DMS79 (cell line): ENCODE data around the gene HIVEP3.

Experiments
- DNase-seq: peaks from one replicate; lab custom pipeline; 2025; lab: John Stamatoyannopoulos, UW

The HIVEP3 gene

GRCh38 chr1:41682845-41683625 lies 235.7 kb downstream of the HIVEP3 start:
- DNase-seq, result no peak

DNA sequence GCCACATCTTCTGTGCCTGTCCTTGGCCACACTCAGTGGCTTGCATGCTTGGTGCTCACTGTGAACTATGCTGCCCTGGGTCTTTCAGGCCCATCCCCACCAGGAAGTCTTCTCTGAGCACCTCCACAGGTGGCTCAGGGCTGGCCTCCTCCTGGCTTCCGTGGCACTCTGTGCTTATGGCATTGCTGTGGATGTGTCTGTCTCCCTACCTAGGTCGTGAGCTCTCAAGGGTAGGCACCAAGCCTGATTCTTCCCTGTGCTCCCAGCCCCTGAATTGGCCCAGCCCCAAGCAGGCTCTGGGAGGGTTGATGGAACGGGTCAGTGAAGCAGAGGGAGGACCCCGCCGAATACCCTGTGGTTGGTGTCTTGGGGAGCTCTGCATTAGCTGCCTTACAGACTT lies 236.6 kb downstream of the HIVEP3 start:
- no peak for DNase-seq

DNA sequence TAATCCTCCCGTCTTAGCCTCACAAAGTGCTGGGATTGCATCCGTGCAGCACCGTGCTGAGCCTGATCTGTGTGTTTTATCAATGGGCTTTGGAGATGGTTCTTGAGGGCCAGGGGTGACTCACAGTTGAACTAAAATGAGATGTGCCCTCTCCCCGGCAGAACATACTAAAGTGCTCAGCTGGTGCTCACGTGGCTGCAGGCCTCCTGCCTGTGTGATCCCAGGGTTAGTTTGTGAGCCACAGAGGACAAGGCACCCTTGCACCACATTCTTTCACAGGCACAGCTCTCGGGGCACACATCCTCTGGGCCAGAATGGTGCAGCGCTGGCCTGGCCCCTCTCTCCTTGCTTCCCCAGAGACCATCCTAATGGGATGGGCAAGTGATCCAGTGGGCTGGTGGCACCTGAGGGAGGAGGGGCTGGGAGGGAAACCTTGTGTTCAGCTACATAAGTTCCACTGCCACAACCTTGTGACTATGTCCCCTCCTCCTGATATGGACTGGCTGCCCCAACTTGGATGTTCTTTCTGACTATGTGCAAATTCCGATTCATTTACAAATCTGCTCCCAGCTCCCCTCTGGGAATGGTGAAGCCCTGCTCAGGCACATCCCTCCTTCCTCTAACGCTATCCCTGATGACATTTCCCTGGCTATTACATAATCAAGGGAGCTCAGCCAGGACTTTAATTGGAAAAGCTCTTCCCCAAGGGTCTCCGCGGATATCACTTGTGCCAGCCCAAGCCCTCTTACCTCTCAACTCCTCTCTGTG lies 237.2 kb downstream of the HIVEP3 start:
- no peak for DNase-seq

- DNase-seq, result no peak
Observed at GRCh38 chr1:41679994-41680393, 238.7 kb downstream of the HIVEP3 start.

GRCh38 chr1:41679531-41679930 lies 239.2 kb downstream of the HIVEP3 start:
- DNase-seq, result no peak

DNA sequence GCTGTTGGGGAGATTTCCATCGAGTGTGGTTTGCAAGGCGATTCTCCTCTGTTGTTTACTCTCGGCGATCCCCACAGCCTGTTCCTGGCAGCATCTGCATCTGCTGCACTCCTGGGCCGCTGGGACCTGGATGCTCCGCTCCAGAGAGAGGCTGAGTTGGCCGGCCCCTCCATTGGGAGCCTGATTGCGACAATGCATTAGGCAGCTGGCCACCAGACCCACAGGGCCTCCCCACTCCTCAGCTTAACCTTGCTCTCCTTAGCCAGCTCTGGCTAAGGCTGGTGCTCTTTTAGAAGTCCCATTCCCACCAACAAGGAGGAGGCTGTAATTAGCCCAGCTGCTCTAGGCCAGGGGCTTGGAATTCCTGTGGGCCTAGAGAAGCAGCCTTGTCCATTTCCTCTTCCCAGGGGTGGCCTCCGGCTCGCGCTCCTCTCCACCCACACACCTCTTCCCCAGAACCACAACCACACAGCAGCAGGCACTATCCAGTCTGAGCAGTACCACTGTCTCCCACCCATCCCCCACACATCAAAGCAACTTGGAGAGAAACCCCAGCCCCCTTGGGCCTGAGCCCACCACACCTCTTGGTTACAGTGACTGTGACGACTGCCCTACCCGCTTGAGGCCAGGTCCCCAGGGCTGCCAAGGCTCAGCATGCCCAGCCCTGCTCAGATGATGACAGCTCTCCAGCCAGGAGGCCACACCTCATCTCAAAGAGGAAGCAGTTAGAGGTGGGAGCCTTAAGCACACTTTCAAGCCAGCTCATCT lies 240.4 kb downstream of the HIVEP3 start:
- DNase-seq, result peak; percentile 61

DNA sequence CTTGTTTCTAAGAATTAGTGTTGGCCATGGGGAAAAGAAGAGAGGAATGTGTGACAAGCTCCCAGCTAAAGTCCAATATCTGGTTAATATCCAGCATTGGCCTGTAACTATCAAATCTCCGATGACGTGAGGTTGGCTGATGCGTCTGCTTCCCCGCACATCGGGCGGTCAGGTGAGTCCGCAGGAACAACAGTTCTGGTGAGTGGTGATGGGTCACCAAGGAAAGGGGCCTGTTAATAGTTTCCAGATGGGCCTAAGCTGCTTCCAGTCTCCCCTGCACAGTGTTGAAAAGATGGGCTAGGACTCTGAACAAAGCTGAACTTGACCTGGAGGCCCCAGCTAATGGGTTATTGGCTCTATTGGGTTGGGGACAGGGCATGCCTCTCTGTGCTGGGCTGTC lies 241.1 kb downstream of the HIVEP3 start:
- DNase-seq, result no peak

DNA sequence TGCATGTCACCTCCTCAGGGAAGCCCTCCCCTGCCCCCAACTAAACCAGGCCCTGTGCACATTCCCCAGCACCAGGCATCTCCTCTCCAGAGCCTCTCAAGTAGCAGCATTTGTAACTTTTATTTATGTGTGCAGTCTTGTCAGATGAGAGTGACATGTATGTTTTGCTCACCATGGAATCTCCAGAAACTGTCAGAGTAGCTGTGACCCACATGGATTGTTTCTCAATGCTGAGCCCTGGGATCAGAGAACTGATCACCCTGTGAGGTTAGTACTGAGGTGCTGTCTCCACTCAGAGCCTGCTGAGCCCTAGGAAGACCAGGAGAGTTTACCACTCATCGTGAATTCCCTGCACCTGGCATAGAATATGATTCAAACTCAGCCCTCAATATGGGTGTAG lies 243.3 kb downstream of the HIVEP3 start:
- no peak for DNase-seq

DNA sequence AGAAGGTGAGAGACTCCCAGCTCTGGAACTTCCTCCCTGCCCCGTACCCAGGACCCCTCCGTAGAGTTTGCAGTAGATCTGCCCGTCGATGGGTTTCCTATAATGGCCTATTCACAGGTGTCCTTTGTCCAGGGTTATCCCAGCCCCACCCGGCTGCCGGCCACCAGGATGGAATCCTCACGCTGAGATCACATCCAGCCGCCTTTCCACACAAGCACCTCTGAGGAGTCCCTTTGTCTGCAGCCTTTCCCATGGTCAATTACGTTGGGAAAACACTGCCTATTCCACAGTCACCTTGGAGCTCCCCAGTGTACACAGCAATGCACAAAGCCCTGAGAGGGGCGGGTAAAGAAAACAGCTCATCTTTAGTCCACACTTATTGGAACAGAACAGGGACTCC lies 244.2 kb downstream of the HIVEP3 start:
- no peak for DNase-seq

DNA sequence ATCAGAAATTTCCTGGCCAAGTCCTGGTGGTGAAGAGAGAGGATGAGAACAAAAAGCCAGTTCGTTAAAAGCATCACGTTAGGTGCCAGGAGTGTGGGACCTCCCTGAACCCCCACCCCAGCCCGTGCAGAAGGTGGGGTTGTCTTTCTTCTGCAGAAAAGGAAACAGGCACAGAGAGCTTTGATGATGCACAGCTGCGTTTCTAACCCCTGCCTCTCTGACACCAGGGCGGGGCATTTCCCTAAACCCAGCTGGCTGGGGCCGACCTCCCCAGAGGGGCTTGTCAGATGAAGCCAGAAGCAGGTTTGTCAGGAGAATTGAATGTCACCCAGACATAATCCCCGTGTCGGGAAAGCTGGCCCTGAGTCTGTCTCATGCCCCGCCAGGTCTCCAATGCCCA lies 244.9 kb downstream of the HIVEP3 start:
- no peak for DNase-seq

- no peak for DNase-seq
Observed at GRCh38 chr1:41673378-41673777, 245.3 kb downstream of the HIVEP3 start.

DNA sequence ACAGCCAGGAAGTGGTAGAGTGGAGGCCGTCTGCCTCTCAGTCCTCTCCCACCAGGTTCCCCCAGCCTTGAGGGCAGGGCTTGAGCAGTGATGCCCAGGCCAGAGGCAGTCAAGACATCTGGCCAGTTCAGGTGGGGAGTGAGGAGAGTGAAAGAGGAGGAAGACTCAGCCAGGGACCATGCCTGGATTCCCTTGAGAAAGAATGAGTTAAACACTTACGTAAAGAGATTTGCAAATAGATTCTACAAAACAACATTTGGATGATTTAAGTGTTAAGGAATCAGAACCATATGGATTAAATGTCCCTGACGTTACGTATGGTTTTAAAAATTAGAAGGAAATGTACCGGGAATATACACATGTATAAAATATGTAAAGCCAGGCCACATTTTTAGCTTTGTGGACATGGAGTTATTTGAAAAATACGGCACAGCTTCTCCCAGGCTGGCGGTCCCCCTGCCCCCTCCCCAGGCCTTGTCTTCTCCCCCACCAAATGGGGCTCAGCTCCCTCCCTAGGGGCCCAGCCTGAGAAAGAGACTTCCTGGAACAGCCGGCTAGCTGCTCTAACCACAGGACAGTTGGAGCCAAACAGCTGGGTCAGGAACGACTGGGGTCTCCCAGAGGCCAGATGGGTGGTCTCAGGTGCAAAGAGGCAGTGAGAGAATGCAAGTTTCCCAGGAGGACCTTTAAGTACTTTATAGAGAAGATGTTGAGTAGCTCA lies 245.9 kb downstream of the HIVEP3 start:
- no peak for DNase-seq

GRCh38 chr1:41672173-41672572 lies 246.5 kb downstream of the HIVEP3 start:
- DNase-seq, result no peak

DNA sequence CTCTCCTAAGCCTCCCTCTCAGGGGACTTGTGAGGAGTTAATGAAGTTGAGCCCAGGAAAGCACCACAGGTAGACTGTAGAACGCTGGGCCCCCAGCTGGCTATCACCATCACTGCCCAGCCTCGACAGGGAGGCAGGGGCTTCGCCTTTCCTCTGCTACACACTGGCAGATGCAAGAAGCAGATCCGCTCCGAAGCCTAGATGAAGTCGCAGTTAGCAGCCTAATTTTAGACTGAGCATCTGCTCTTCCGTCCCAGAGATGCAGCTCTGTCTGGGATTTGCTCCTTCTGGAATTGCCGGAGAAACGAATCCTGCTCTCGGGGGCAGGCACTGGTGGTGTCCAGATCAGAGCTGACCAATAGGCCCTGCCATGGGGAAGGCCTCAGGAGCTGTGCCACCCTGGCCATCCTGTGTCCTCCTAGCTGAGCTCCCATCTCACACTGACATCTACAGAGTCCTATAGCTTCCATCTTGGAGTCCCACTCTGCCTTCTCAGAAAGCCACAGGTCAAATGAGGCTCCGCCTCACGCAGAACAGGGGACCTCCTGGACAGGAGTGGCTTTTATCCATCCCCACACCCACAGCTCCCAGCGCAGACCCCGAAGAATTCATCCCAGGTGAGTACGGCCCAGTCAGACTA lies 247.5 kb downstream of the HIVEP3 start:
- DNase-seq, result no peak

DNA sequence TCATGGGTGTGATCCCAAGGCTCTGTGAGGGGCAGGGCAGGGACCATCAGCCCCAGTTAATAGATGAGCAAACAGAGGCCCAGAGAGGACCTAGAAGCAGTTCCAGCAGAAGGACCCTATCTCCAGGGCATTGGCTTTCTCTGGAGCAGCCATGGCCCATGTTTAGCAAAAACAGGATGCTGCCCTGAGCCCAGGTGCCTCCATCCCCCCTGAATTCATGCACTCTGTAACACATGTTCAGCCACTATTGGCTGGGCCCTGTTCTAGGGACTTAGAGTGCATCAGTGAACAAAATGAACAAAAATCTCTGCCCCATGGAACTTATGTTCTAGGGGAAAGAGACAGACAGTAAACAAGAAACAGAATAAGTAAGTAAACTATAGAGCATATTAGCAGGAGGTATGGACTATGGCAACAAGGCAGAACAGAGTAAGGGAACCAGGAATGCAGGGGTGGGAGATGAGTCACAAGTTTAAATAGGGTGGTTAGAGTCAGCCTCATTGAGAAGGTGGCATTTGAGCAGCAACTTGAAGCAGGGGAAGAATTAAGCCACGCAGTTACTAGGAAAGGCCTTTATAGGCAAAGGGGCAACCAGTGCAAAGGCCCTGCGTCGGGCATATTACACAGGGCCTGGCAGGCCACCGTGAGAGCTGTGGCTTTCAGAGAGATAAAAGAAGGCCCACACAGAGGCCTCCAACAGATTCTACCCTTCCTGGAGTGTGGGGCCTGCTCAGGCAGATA lies 248.3 kb downstream of the HIVEP3 start:
- no peak for DNase-seq

GRCh38 chr1:41668967-41669366 lies 249.8 kb downstream of the HIVEP3 start:
- no peak for DNase-seq

GRCh38 chr1:41668054-41668660 lies 250.6 kb downstream of the HIVEP3 start:
- DNase-seq, result no peak

- DNase-seq, result peak; percentile 14
Observed at GRCh38 chr1:41666981-41667631, 251.6 kb downstream of the HIVEP3 start.

DNA sequence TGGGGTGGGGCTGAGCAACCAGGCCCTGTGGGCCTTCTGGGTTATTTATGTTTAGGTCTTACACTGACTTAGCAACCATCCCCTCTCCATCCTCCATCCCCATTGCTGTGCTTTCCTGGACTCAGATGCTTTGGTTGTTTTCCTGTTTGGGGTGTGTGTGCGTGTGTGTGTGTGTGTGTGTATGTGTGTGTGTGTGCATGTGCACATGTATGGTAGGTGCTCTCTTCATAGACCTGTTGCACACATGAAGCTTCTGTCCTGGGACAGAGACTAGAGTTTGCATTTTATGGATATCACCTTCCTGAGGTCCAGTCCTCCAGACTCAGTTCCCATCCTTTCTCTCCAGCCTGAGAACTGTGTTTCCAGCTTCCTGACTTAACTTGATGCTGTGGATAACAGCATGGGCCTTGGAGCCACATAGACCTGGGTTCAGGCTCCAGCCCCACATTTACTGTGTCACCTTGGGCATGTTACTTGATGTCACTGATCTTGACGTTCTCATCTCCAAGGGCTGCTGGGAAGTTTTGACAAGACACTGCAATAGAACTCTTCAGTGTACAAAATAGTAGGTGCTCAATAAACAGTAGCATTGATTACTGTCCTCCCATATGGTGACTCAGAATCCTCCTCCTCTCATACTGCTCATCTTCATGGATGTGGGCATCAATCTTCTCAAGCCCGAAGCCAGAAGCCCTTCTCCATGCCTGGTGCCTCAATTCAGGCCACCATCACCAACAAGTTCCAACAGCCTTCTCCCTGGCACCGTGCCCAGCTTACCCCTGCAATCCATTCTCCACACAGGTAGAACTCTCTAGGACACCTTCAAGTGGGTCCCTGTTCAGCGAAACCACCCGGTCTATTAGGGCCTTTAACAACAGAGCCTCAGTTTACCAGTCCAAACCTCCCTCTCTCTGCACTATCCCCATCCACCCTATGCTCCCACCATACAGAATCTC lies 252.5 kb downstream of the HIVEP3 start:
- DNase-seq, result no peak
